ENCODE results near the gene HIPK3. TPM values are rescaled to one million over a fixed set of nuclear protein-coding genes. Genes with fewer than 3 reads are reported as not detected.
"Not testable (repeated sequence)": the region's sequence is repeated elsewhere in the genome, so short reads cannot be mapped to it uniquely, and the experiment has no call there.

The HIPK3 gene
- 7.3 TPM for polyA plus RNA-seq (2012; ENCODE audit: low read depth, missing spikeins)

GRCh38 chr11:33257160-33257896 lies at the start of gene HIPK3:
Gene HIPK3, plus strand, starts transcription at chr11:33257381.
- DNase-seq (ENCODE audit: insufficient read length, low spot score) (peak; percentile 84), FAIRE-seq (peak; percentile 82)
- no peak for TF ChIP-seq PAX5 (IDR thresholded peaks at IDR 0.05; ENCODE audit: insufficient read depth, low read length, severe bottlenecking)
- TF ChIP-seq POLR2AphosphoS5 (IDR thresholded peaks at IDR 0.05; ENCODE audit: low read depth, low read length), result peak; percentile 73
- no peak for TF ChIP-seq POU2F2 (IDR thresholded peaks at IDR 0.05; ENCODE audit: low read depth, low read length)
- TF ChIP-seq SPI1 (IDR thresholded peaks at IDR 0.05; ENCODE audit: low read depth, low read length), result no peak; the same call in 1 of the 2 replicates
- peak; percentile 63 for TF ChIP-seq POLR2A (IDR thresholded peaks at IDR 0.05; ENCODE audit: low read depth, low read length)
- 0 out of 2 replicates have a peak, but pooled peaks have one; percentile 4 for TF ChIP-seq TAF1 (IDR thresholded peaks at IDR 0.05; ENCODE audit: low read depth, low read length)

- TF ChIP-seq SPI1 (IDR thresholded peaks at IDR 0.05; ENCODE audit: low read depth, low read length) (no peak), PAX5 (IDR thresholded peaks at IDR 0.05; ENCODE audit: insufficient read depth, low read length, severe bottlenecking) (no peak), TAF1 (IDR thresholded peaks at IDR 0.05; ENCODE audit: low read depth, low read length) (no peak), POU2F2 (IDR thresholded peaks at IDR 0.05; ENCODE audit: low read depth, low read length) (no peak), POLR2AphosphoS5 (IDR thresholded peaks at IDR 0.05; ENCODE audit: low read depth, low read length) (no peak), POLR2A (IDR thresholded peaks at IDR 0.05; ENCODE audit: low read depth, low read length) (no peak)
- no peak for FAIRE-seq
- DNase-seq (ENCODE audit: insufficient read length, low spot score), result no peak
Measured at GRCh38 chr11:33207408-33207985, 49.7 kb upstream of the HIPK3 start.

GRCh38 chr11:33208150-33208549 lies 49.0 kb upstream of the HIPK3 start:
- no peak for FAIRE-seq
- TF ChIP-seq PAX5 (IDR thresholded peaks at IDR 0.05; ENCODE audit: insufficient read depth, low read length, severe bottlenecking), result no peak
- no peak for TF ChIP-seq POU2F2 (IDR thresholded peaks at IDR 0.05; ENCODE audit: low read depth, low read length)
- no peak for TF ChIP-seq POLR2A (IDR thresholded peaks at IDR 0.05; ENCODE audit: low read depth, low read length)
- no peak for TF ChIP-seq POLR2AphosphoS5 (IDR thresholded peaks at IDR 0.05; ENCODE audit: low read depth, low read length)
- TF ChIP-seq TAF1 (IDR thresholded peaks at IDR 0.05; ENCODE audit: low read depth, low read length), result no peak
- no peak for TF ChIP-seq SPI1 (IDR thresholded peaks at IDR 0.05; ENCODE audit: low read depth, low read length)
- no peak for DNase-seq (ENCODE audit: insufficient read length, low spot score)

GRCh38 chr11:33211153-33211552 lies 46.0 kb upstream of the HIPK3 start:
- FAIRE-seq, result no peak
- DNase-seq (ENCODE audit: insufficient read length, low spot score), result no peak

GRCh38 chr11:33211580-33211979 lies 45.6 kb upstream of the HIPK3 start:
- FAIRE-seq (no peak), DNase-seq (ENCODE audit: insufficient read length, low spot score) (no peak)
- TF ChIP-seq POU2F2 (IDR thresholded peaks at IDR 0.05; ENCODE audit: low read depth, low read length) (no peak), POLR2AphosphoS5 (IDR thresholded peaks at IDR 0.05; ENCODE audit: low read depth, low read length) (no peak), PAX5 (IDR thresholded peaks at IDR 0.05; ENCODE audit: insufficient read depth, low read length, severe bottlenecking) (no peak), TAF1 (IDR thresholded peaks at IDR 0.05; ENCODE audit: low read depth, low read length) (no peak), SPI1 (IDR thresholded peaks at IDR 0.05; ENCODE audit: low read depth, low read length) (no peak), POLR2A (IDR thresholded peaks at IDR 0.05; ENCODE audit: low read depth, low read length) (no peak)

More at GRCh38 chr11:33211153-33211552, 46.0 kb upstream of the HIPK3 start:
- TF ChIP-seq PAX5 (IDR thresholded peaks at IDR 0.05; ENCODE audit: insufficient read depth, low read length, severe bottlenecking), result no peak
- no peak for TF ChIP-seq TAF1 (IDR thresholded peaks at IDR 0.05; ENCODE audit: low read depth, low read length)
- no peak for TF ChIP-seq POU2F2 (IDR thresholded peaks at IDR 0.05; ENCODE audit: low read depth, low read length)
- TF ChIP-seq POLR2A (IDR thresholded peaks at IDR 0.05; ENCODE audit: low read depth, low read length), result no peak
- TF ChIP-seq POLR2AphosphoS5 (IDR thresholded peaks at IDR 0.05; ENCODE audit: low read depth, low read length), result no peak
- no peak for TF ChIP-seq SPI1 (IDR thresholded peaks at IDR 0.05; ENCODE audit: low read depth, low read length)

GRCh38 chr11:33214187-33214586 lies 43.0 kb upstream of the HIPK3 start:
- no peak for FAIRE-seq
- no peak for TF ChIP-seq SPI1 (IDR thresholded peaks at IDR 0.05; ENCODE audit: low read depth, low read length)
- no peak for TF ChIP-seq POLR2A (IDR thresholded peaks at IDR 0.05; ENCODE audit: low read depth, low read length)
- no peak for TF ChIP-seq POLR2AphosphoS5 (IDR thresholded peaks at IDR 0.05; ENCODE audit: low read depth, low read length)
- no peak for TF ChIP-seq TAF1 (IDR thresholded peaks at IDR 0.05; ENCODE audit: low read depth, low read length)
- no peak for TF ChIP-seq PAX5 (IDR thresholded peaks at IDR 0.05; ENCODE audit: insufficient read depth, low read length, severe bottlenecking)
- TF ChIP-seq POU2F2 (IDR thresholded peaks at IDR 0.05; ENCODE audit: low read depth, low read length), result no peak
- no peak for DNase-seq (ENCODE audit: insufficient read length, low spot score)

GRCh38 chr11:33214767-33215166 lies 42.4 kb upstream of the HIPK3 start:
- DNase-seq (ENCODE audit: insufficient read length, low spot score) (no peak), FAIRE-seq (no peak)
- TF ChIP-seq TAF1 (IDR thresholded peaks at IDR 0.05; ENCODE audit: low read depth, low read length) (no peak), POLR2AphosphoS5 (IDR thresholded peaks at IDR 0.05; ENCODE audit: low read depth, low read length) (no peak)

GRCh38 chr11:33216676-33217075 lies 40.5 kb upstream of the HIPK3 start:
- FAIRE-seq; DNase-seq (ENCODE audit: insufficient read length, low spot score): not testable (repeated sequence)

- DNase-seq (ENCODE audit: insufficient read length, low spot score) (no peak), FAIRE-seq (no peak)
- TF ChIP-seq POU2F2 (IDR thresholded peaks at IDR 0.05; ENCODE audit: low read depth, low read length), result no peak
- TF ChIP-seq POLR2A (IDR thresholded peaks at IDR 0.05; ENCODE audit: low read depth, low read length), result no peak
- TF ChIP-seq SPI1 (IDR thresholded peaks at IDR 0.05; ENCODE audit: low read depth, low read length), result no peak
- TF ChIP-seq TAF1 (IDR thresholded peaks at IDR 0.05; ENCODE audit: low read depth, low read length), result no peak
- no peak for TF ChIP-seq PAX5 (IDR thresholded peaks at IDR 0.05; ENCODE audit: insufficient read depth, low read length, severe bottlenecking)
- TF ChIP-seq POLR2AphosphoS5 (IDR thresholded peaks at IDR 0.05; ENCODE audit: low read depth, low read length), result no peak
Measured at GRCh38 chr11:33222052-33222750, 35.0 kb upstream of the HIPK3 start.

Measured in GM12891 (cell line).